ENCODE data around the gene GP5. TPM values are rescaled to one million over a fixed set of nuclear protein-coding genes. Genes with fewer than 3 reads are reported as not detected.

GP5 gene
- total RNA-seq, 2 experiments from 2014 or later, result 0.28 to 0.53 TPM

GRCh38 chr3:194350726-194351071, 48.4 kb downstream of the GP5 start:
- Mint-ChIP-seq H3K4me1 (no peaks in the 10 kb centered on the region), H3K9me3 (ENCODE audit: low read depth) (no peaks in the 10 kb centered on the region), H3K4me3 (no peak overlapping the region), H3K36me3 (no peaks in the 10 kb centered on the region), H3K27ac (no peak overlapping the region), H3K27me3 (peaks cover 2% of the 10 kb centered on the region)
- CTCF ChIA-PET, result interaction anchor here (0.8 kb wide), 1 partner anchor 9 kb away, joined by 3 read pairs; no protein-coding TSS in a partner anchor
- ATAC-seq (no peak), DNase-seq (no peak)

GRCh38 chr3:194348354-194348753, 50.7 kb downstream of the GP5 start:
- no peak overlapping the region for H3K4me3 Mint-ChIP-seq
- CTCF ChIA-PET, result no interaction called here
- DNase-seq (no peak), ATAC-seq (no peak)
- peaks cover 8% of the 10 kb centered on the region for H3K27me3 Mint-ChIP-seq
- H3K4me1 Mint-ChIP-seq, result no peaks in the 10 kb centered on the region
- H3K27ac Mint-ChIP-seq, result no peak overlapping the region
- no peaks in the 10 kb centered on the region for H3K36me3 Mint-ChIP-seq
- no peaks in the 10 kb centered on the region for H3K9me3 Mint-ChIP-seq (ENCODE audit: low read depth)

GRCh38 chr3:194346621-194347020, 52.4 kb downstream of the GP5 start:
- DNase-seq, result no peak
- Mint-ChIP-seq H3K9me3 (ENCODE audit: low read depth) (no peaks in the 10 kb centered on the region), H3K36me3 (no peaks in the 10 kb centered on the region), H3K27ac (no peak overlapping the region), H3K27me3 (peaks cover 18% of the 10 kb centered on the region), H3K4me3 (no peak overlapping the region), H3K4me1 (no peaks in the 10 kb centered on the region)
- ATAC-seq, result no peak
- CTCF ChIA-PET, result interaction anchor here (1.2 to 1.5 kb wide), 2 partner anchors 31 to 681 kb away, joined by 4 to 7 read pairs; no protein-coding TSS in a partner anchor

GRCh38 chr3:194346035-194346434, 53.0 kb downstream of the GP5 start:
- Mint-ChIP-seq H3K9me3 (ENCODE audit: low read depth) (no peaks in the 10 kb centered on the region), H3K36me3 (no peaks in the 10 kb centered on the region), H3K27me3 (peaks cover 18% of the 10 kb centered on the region), H3K4me3 (no peak overlapping the region), H3K4me1 (no peaks in the 10 kb centered on the region), H3K27ac (no peak overlapping the region)
- no peak for ATAC-seq
- no peak for DNase-seq
- CTCF ChIA-PET, result interaction anchor here (0.7 to 4.5 kb wide), 6 partner anchors 13 to 680 kb away, joined by 3 to 26 read pairs (median 11); no protein-coding TSS in a partner anchor

Other genes with a start within 250 kb of the GP5 start
- gene CPN2, start 47.9 kb downstream of the GP5 start, total RNA-seq, result not detected
- gene LRRC15, start 29.5 kb downstream of the GP5 start, total RNA-seq, result not detected
- gene ATP13A3, start 87.7 kb upstream of the GP5 start, total RNA-seq, result 10 to 100 TPM; 78.3 to 82.0 TPM
- gene TMEM44, start 234.2 kb upstream of the GP5 start, total RNA-seq, result 10 to 100 TPM; 15.3 to 15.9 TPM

Data from activated CD8-positive, alpha-beta memory T cell treated with anti-CD3 and anti-CD28 coated beads, Interleukin-2, amount 10 ng/mL, durations not matched to agents 7 days and 5 days (primary cell).